MM.1S (cell line): ENCODE measurements around the gene AMH.
A peak's percentile ranks its signal among the peaks of the same experiment; 100 is the strongest.

ENCODE experiments used
- DNase-seq: peaks from one replicate; pipeline ENCODE4 v3.0.0-alpha.2; 2015
- H2AFZ ChIP-seq: fragments of 300-600 bp; sonication (generic); 2 replicates; pipeline ENCODE4 v1.6.0; 2016; ENCODE audit warnings: antibody characterized with exemption, low read length
- H3F3A ChIP-seq: fragments of 300-600 bp; sonication (generic); 2 replicates; pipeline ENCODE4 v1.6.1; 2016; ENCODE audit warnings: mild to moderate bottlenecking, antibody characterized with exemption, low read length, moderate library complexity, mixed read lengths; ENCODE audit not compliant: insufficient read depth
- H3K27ac ChIP-seq: fragments of 300-600 bp; sonication (generic); 2 replicates; pipeline ENCODE4 v1.5.1; 2016; ENCODE audit warnings: mild to moderate bottlenecking, low read length
- H3K27me3 ChIP-seq: fragments of 300-600 bp; sonication (generic); replicated peaks from 2 replicates; pipeline ENCODE4 v1.6.0; 2016; ENCODE audit warnings: low read length; ENCODE audit not compliant: insufficient read depth
- H3K36me3 ChIP-seq: fragments of 300-600 bp; sonication (generic); replicated peaks from 2 replicates; pipeline ENCODE4 v1.6.1; 2016; ENCODE audit warnings: mild to moderate bottlenecking, low read length, mixed read lengths; ENCODE audit not compliant: insufficient read depth
- H3K4me1 ChIP-seq: fragments of 300-600 bp; sonication (generic); 2 replicates; pipeline ENCODE4 v1.6.1; 2016; ENCODE audit warnings: low read length, mixed read lengths
- H3K4me2 ChIP-seq: fragments of 300-600 bp; sonication (generic); 2 replicates; pipeline ENCODE4 v1.6.0; 2016; ENCODE audit warnings: low read depth, low read length
- H3K4me3 ChIP-seq: fragments of 300-600 bp; sonication (generic); 2 replicates; pipeline ENCODE4 v1.5.1; 2016; ENCODE audit warnings: low read length, mixed read lengths
- H3K79me2 ChIP-seq: fragments of 300-600 bp; sonication (generic); 2 replicates; pipeline ENCODE4 v1.6.1; 2016; ENCODE audit warnings: mixed run types, low read length, mixed read lengths
- H3K9ac ChIP-seq: fragments of 300-600 bp; sonication (generic); 2 replicates; pipeline ENCODE4 v1.6.1; 2016; ENCODE audit warnings: low read length, mixed read lengths
- H3K9me2 ChIP-seq: fragments of 300-600 bp; sonication (generic); replicated peaks from 2 replicates; pipeline ENCODE4 v1.6.1; 2016; ENCODE audit warnings: mild to moderate bottlenecking, low read length, mixed read lengths; ENCODE audit not compliant: insufficient read depth
- H3K9me3 ChIP-seq: fragments of 300-600 bp; sonication (generic); replicated peaks from 2 replicates; pipeline ENCODE4 v1.6.1; 2016; ENCODE audit warnings: mild to moderate bottlenecking, low read length, mixed read lengths; ENCODE audit not compliant: insufficient read depth
- H4K20me1 ChIP-seq: fragments of 300-600 bp; sonication (generic); 2 replicates; pipeline ENCODE4 v1.6.1; 2016; ENCODE audit warnings: mild to moderate bottlenecking, low read length, moderate library complexity, mixed read lengths; ENCODE audit not compliant: insufficient read depth
- EZH2 ChIP-seq: fragments of 300-600 bp; sonication (generic); optimal IDR thresholded peaks from 2 replicates; pipeline ENCODE3; 2017; ENCODE audit warnings: low read depth, mild to moderate bottlenecking, antibody characterized with exemption, low read length, mixed read lengths
- EZH2phosphoT487 ChIP-seq: fragments of 300-600 bp; sonication (generic); IDR thresholded peaks from 2 replicates; pipeline ENCODE4 v1.6.1; 2018; ENCODE audit warnings: antibody characterized with exemption, low read length
- TF ChIP-seq, protein P1 (sequence below): fragments of 300-600 bp; sonication (generic); IDR thresholded peaks from 2 replicates; pipeline ENCODE4 v1.5.1; 2016; ENCODE audit warnings: antibody characterized with exemption, low read length, mixed read lengths

The AMH gene

DNA sequence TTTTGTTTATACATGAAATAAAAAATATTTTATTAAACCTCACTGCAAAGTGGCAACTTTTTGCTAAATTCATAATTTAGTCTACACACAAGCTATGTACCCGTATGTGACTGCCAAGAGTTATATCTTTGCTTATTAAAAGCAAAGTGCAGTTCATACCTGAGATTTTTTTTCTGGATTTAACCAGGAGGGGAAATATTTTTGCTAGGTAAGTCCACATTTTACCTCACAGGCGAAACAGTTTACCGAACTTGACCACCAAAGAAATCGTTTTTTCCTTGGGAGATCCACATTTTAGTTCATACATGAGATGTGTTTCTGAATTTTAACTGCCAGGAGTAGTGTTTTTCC lies 19.3 kb downstream of the AMH start:
- Histone ChIP-seq H3K9ac (peak overlapping the region; percentile 61), H3K4me1 (peaks cover 33% of the 10 kb centered on the region), H3K27me3 (no peaks in the 10 kb centered on the region), H3F3A (peaks cover 44% of the 10 kb centered on the region), H3K79me2 (peaks cover 54% of the 10 kb centered on the region), H3K4me2 (peak overlapping the region; percentile 90), H3K36me3 (peaks cover 17% of the 10 kb centered on the region), H3K4me3 (peak overlapping the region; percentile 85), H3K9me2 (no peaks in the 10 kb centered on the region), H4K20me1 (peaks cover 36% of the 10 kb centered on the region), H2AFZ (peak overlapping the region; percentile 68; the same call in 1 of the 2 replicates), H3K27ac (no peak overlapping the region), H3K9me3 (no peaks in the 10 kb centered on the region)
- TF ChIP-seq EZH2phosphoT487: no peak
- DNase-seq: peak; percentile 10

DNA sequence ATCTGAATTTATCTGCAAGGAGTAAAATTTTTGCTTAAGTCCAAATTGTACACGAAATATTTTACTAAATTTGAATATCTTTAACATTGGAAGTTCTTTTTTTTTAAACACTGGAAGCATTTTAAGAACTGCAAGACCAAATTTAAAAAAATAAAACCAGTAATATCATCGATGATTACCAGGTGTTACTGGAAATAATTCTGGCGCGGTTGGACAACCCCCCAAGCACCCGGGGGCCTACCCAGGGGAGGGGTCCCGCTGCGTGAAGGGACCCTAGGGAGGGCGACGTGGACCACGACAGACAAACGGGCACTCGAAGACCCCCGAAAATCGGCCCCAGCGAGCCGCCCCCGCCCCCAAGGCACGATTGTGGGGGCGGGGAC lies 19.7 kb downstream of the AMH start:
- Histone ChIP-seq H2AFZ (peak overlapping the region; percentile 68), H4K20me1 (peaks cover 38% of the 10 kb centered on the region), H3K4me2 (peak overlapping the region; percentile 90), H3K27ac (no peak overlapping the region; the same call in 1 of the 2 replicates), H3F3A (peaks cover 46% of the 10 kb centered on the region), H3K36me3 (peaks cover 17% of the 10 kb centered on the region), H3K9ac (peak overlapping the region; percentile 61), H3K4me3 (peak overlapping the region; percentile 85), H3K4me1 (peaks cover 35% of the 10 kb centered on the region), H3K27me3 (no peaks in the 10 kb centered on the region), H3K9me3 (no peaks in the 10 kb centered on the region), H3K79me2 (peaks cover 57% of the 10 kb centered on the region), H3K9me2 (no peaks in the 10 kb centered on the region)
- TF ChIP-seq EZH2: no peak
- no peak for TF ChIP-seq EZH2phosphoT487
- TF ChIP-seq, protein P1, sequence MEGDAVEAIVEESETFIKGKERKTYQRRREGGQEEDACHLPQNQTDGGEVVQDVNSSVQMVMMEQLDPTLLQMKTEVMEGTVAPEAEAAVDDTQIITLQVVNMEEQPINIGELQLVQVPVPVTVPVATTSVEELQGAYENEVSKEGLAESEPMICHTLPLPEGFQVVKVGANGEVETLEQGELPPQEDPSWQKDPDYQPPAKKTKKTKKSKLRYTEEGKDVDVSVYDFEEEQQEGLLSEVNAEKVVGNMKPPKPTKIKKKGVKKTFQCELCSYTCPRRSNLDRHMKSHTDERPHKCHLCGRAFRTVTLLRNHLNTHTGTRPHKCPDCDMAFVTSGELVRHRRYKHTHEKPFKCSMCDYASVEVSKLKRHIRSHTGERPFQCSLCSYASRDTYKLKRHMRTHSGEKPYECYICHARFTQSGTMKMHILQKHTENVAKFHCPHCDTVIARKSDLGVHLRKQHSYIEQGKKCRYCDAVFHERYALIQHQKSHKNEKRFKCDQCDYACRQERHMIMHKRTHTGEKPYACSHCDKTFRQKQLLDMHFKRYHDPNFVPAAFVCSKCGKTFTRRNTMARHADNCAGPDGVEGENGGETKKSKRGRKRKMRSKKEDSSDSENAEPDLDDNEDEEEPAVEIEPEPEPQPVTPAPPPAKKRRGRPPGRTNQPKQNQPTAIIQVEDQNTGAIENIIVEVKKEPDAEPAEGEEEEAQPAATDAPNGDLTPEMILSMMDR: no peak
- DNase-seq: no peak

DNA sequence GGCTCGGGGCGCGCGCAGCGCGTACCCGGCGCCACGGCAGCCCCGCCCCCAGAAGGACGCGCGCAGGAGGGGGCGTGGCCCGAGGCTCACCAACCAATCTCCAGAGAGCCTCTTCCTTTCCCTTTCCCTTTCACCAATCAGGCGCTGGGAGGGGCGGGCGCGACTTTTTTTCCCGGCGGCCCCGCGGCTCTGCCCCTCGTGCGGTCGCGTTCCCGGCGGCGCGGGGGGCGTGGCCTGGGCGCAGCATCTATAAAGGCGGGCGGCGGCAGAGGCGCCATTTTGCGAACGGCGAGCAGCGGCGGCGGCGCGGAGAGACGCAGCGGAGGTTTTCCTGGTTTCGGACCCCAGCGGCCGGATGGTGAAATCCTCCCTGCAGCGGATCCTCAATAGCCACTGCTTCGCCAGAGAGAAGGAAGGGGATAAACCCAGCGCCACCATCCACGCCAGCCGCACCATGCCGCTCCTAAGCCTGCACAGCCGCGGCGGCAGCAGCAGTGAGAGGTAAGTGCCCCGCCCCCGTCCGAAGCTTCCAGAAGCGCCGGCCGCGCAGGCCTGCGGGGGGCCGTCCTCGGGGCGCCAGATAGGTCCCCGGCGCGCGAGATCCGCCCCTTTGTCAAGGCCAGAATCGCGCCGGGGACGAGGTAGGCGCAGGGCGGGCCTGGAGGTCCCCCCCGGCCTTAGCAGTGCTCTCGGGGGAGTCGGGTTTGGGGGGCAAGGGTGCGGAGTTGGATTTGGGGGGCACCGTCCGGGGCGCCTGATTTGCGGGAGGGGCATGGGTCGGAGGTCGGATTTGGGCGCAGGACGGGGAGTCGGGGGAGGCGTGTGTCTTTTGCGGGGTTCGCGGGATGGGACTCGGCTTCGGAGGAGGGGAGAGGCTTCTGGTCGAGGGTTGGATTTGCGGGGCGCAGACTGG lies 20.4 kb downstream of the AMH start:
- Histone ChIP-seq H3F3A (peaks cover 53% of the 10 kb centered on the region), H3K27ac (peak overlapping the region; percentile 83), H3K79me2 (peaks cover 64% of the 10 kb centered on the region), H4K20me1 (peaks cover 38% of the 10 kb centered on the region), H3K36me3 (peaks cover 17% of the 10 kb centered on the region), H3K9me2 (no peaks in the 10 kb centered on the region), H3K27me3 (no peaks in the 10 kb centered on the region), H3K4me3 (peak overlapping the region; percentile 98), H2AFZ (peak overlapping the region; percentile 68), H3K9me3 (no peaks in the 10 kb centered on the region), H3K4me1 (peaks cover 40% of the 10 kb centered on the region), H3K9ac (peak overlapping the region; percentile 97), H3K4me2 (peak overlapping the region; percentile 90; the same call in 1 of the 2 replicates)
- DNase-seq: peak; percentile 98
- TF ChIP-seq, protein P1: peak; percentile 25; the same call in 1 of the 2 replicates
- TF ChIP-seq EZH2 (no peak), EZH2phosphoT487 (no peak)

DNA sequence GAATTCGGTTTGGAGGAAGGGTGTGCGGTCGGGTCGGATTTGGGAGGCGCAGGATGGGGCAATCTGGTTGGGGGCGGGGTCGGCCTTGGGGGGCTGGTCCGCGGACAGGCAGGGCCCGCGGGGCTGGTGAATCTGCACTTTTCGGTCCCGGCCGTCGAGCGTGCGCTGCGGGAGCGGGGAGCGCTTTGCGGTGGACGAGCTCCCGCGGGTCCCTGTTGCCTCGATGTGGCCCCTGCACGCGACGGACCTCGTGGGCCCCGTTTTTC lies 21.0 kb downstream of the AMH start:
- peak overlapping the region; percentile 97 for H3K9ac ChIP-seq
- H3K36me3 ChIP-seq: peaks cover 17% of the 10 kb centered on the region
- H3K9me3 ChIP-seq: no peaks in the 10 kb centered on the region
- H3K27ac ChIP-seq: peak overlapping the region; percentile 83
- peak overlapping the region; percentile 79 for H3K4me2 ChIP-seq
- H3K9me2 ChIP-seq: no peaks in the 10 kb centered on the region
- peak overlapping the region; percentile 98 for H3K4me3 ChIP-seq
- peaks cover 68% of the 10 kb centered on the region for H3K79me2 ChIP-seq
- TF ChIP-seq, protein P1: no peak
- no peak for TF ChIP-seq EZH2
- H3K27me3 ChIP-seq: no peaks in the 10 kb centered on the region
- DNase-seq: peak; percentile 46
- peaks cover 53% of the 10 kb centered on the region for H3F3A ChIP-seq
- peaks cover 38% of the 10 kb centered on the region for H4K20me1 ChIP-seq
- peaks cover 40% of the 10 kb centered on the region for H3K4me1 ChIP-seq
- H2AFZ ChIP-seq: no peak overlapping the region
